Kasumi-1 (cell line): ENCODE measurements around the gene RHPN2.

Source experiments
- DNase-seq, 2 experiments: peaks; one replicate each; lab custom pipeline; 2025; lab: John Stamatoyannopoulos, UW

RHPN2 gene

GRCh38 chr19:33064792-33065550 lies at the start of gene RHPN2:
Gene RHPN2, minus strand, starts transcription at chr19:33064888. Its CDS starts 36 bp downstream, at chr19:33064852.
- peak; percentile 30 to 38 for DNase-seq

- DNase-seq = no peak
Observed at GRCh38 chr19:33114312-33114711, 49.6 kb upstream of the RHPN2 start.

GRCh38 chr19:33111587-33111986 lies 46.9 kb upstream of the RHPN2 start:
- no peak for DNase-seq

- DNase-seq = no peak
Observed at GRCh38 chr19:33110137-33110910, 45.6 kb upstream of the RHPN2 start.

GRCh38 chr19:33108161-33108560 lies 43.5 kb upstream of the RHPN2 start:
- DNase-seq = no peak

- DNase-seq = no peak
Observed at GRCh38 chr19:33102893-33103292, 38.2 kb upstream of the RHPN2 start.

GRCh38 chr19:33100894-33101644 lies 36.4 kb upstream of the RHPN2 start:
- no peak for DNase-seq

- DNase-seq = no peak
Observed at GRCh38 chr19:33098055-33098534, 33.4 kb upstream of the RHPN2 start.

GRCh38 chr19:33096005-33096404 lies 31.3 kb upstream of the RHPN2 start:
- no peak for DNase-seq

GRCh38 chr19:33094436-33095067 lies 29.9 kb upstream of the RHPN2 start:
- DNase-seq = peak; percentile 18 to 21

GRCh38 chr19:33093420-33094210 lies 28.9 kb upstream of the RHPN2 start:
- DNase-seq = no peak

GRCh38 chr19:33090179-33090578 lies 25.5 kb upstream of the RHPN2 start:
- no peak for DNase-seq

GRCh38 chr19:33089010-33089409 lies 24.3 kb upstream of the RHPN2 start:
- DNase-seq = no peak

- DNase-seq = no peak
Observed at GRCh38 chr19:33086955-33087354, 22.3 kb upstream of the RHPN2 start.

- DNase-seq = no peak
Observed at GRCh38 chr19:33085570-33086128, 21.0 kb upstream of the RHPN2 start.

- peak; percentile 80 to 86 for DNase-seq
Observed at GRCh38 chr19:33080761-33081681, 16.3 kb upstream of the RHPN2 start, which contains the start of gene GPATCH1. Gene GPATCH1, plus strand, starts transcription at chr19:33081181. Its CDS starts 13 bp downstream, at chr19:33081194.

- DNase-seq = no peak
Observed at GRCh38 chr19:33075519-33075918, 10.8 kb upstream of the RHPN2 start.

- no peak for DNase-seq
Observed at GRCh38 chr19:33071887-33072286, 7.2 kb upstream of the RHPN2 start.

GRCh38 chr19:33067121-33067520 lies 2.4 kb upstream of the RHPN2 start:
- DNase-seq = no peak

- no peak for DNase-seq
Observed at GRCh38 chr19:33066543-33066942, 1.9 kb upstream of the RHPN2 start.
